ENCODE data around the gene EIF4ENIF1. TPM values are rescaled to one million over a fixed set of nuclear protein-coding genes. Genes with fewer than 3 reads are reported as not detected.

Gene EIF4ENIF1
- total and polyA plus RNA-seq, 2 experiments from 2014 or later = 10.8 to 13.4 TPM

DNA sequence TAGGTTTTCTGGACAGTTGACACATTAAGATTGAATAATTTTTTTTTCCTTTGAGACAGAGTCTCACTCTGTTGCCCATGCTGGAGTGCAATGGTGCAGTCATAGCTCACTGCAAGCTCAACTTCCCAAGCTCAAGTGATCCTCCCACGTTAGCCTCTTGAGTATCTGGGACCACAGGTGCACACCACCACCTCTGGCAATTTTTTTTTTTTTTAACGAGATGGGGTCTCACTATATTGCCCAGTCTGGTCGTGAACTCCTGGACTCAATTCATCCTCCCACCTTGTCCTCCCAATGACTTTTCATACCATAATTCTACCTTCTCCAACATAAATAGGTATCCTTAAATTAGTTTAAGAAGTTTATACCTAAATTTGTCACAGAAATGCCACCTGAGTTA lies 8.5 kb downstream of the EIF4ENIF1 start:
- no peak overlapping the region for H3K4me2 ChIP-seq
- no peak overlapping the region for H3K27ac ChIP-seq (ENCODE audit: low read depth)
- peaks cover 30% of the 10 kb centered on the region for H4K20me1 ChIP-seq (replicated peaks; ENCODE audit: insufficient read depth)
- H3K36me3 ChIP-seq (ENCODE audit: insufficient read depth) = peaks cover 10% of the 10 kb centered on the region
- H3K27ac Mint-ChIP-seq = no peak overlapping the region
- no peak for TF ChIP-seq POLR2AphosphoS5 (IDR thresholded peaks at IDR 0.05; ENCODE audit: low read depth)
- no peak overlapping the region for H3K4me3 ChIP-seq
- H3K27me3 Mint-ChIP-seq (ENCODE audit: insufficient read depth, low read depth, poor library complexity) = no peaks in the 10 kb centered on the region
- DNase-seq (ENCODE audit: low spot score) (no peak), ATAC-seq (no peak)
- H2AFZ ChIP-seq = no peak overlapping the region
- H3K9me2 ChIP-seq (ENCODE audit: insufficient read depth) = no peaks in the 10 kb centered on the region
- H3F3A ChIP-seq (replicated peaks; ENCODE audit: low read depth) = no peaks in the 10 kb centered on the region
- H3K79me2 ChIP-seq (replicated peaks; ENCODE audit: insufficient read depth) = peaks cover 39% of the 10 kb centered on the region
- peaks cover 67% of the 10 kb centered on the region for H3K36me3 Mint-ChIP-seq (ENCODE audit: low read depth)
- H3K4me1 ChIP-seq (ENCODE audit: insufficient read depth) = no peaks in the 10 kb centered on the region
- H3K9me3 Mint-ChIP-seq = no peaks in the 10 kb centered on the region
- H3K4me1 Mint-ChIP-seq = no peaks in the 10 kb centered on the region
- H3K27me3 ChIP-seq (ENCODE audit: insufficient read depth) = no peaks in the 10 kb centered on the region
- H3K4me3 Mint-ChIP-seq = no peak overlapping the region

- H2AFZ ChIP-seq = no peak overlapping the region
- H3K27me3 Mint-ChIP-seq (ENCODE audit: insufficient read depth, low read depth, poor library complexity) = no peaks in the 10 kb centered on the region
- DNase-seq (ENCODE audit: low spot score) = no peak
- no peak overlapping the region for H3K4me2 ChIP-seq
- no peak for ATAC-seq
- H3K4me3 Mint-ChIP-seq = no peak overlapping the region
- no peaks in the 10 kb centered on the region for H3K27me3 ChIP-seq (ENCODE audit: insufficient read depth)
- peaks cover 9% of the 10 kb centered on the region for H3K36me3 ChIP-seq (ENCODE audit: insufficient read depth)
- H3K9me3 Mint-ChIP-seq = no peaks in the 10 kb centered on the region
- TF ChIP-seq EZH2phosphoT487 (IDR thresholded peaks at IDR 0.05; ENCODE audit: unreplicated experiment) (no peak), ZNF462 (CRISPR knock-in tag; IDR thresholded peaks at IDR 0.05) (no peak), STAT1 (IDR thresholded peaks at IDR 0.05; ENCODE audit: unreplicated experiment) (no peak)
- no peak overlapping the region for H3K4me3 ChIP-seq
- no peaks in the 10 kb centered on the region for H3K4me1 ChIP-seq (ENCODE audit: insufficient read depth)
- peaks cover 45% of the 10 kb centered on the region for H3K79me2 ChIP-seq (replicated peaks; ENCODE audit: insufficient read depth)
- H3K36me3 Mint-ChIP-seq (ENCODE audit: low read depth) = peaks cover 40% of the 10 kb centered on the region
- H3K27ac ChIP-seq (ENCODE audit: low read depth) = no peak overlapping the region
- no peaks in the 10 kb centered on the region for H3K9me2 ChIP-seq (ENCODE audit: insufficient read depth)
- no peaks in the 10 kb centered on the region for H3K4me1 Mint-ChIP-seq
- H3K27ac Mint-ChIP-seq = no peak overlapping the region
- peaks cover 46% of the 10 kb centered on the region for H4K20me1 ChIP-seq (replicated peaks; ENCODE audit: insufficient read depth)
- no peaks in the 10 kb centered on the region for H3F3A ChIP-seq (replicated peaks; ENCODE audit: low read depth)
These were observed 12.3 kb downstream of the EIF4ENIF1 start for GRCh38 chr22:31477329-31477728.
